Effector memory CD4-positive, alpha-beta T cell (primary cell): Measurements from ENCODE around the gene IDS.
"Not testable (repeated sequence)": the region's sequence is repeated elsewhere in the genome, so short reads cannot be mapped to it uniquely, and the experiment has no call there.

Source experiments
- DNase-seq, 3 donors: peaks; one replicate each; pipeline ENCODE4 v3.0.0-alpha.2; 2020
- H3K27ac ChIP-seq: 2 replicates; pipeline ENCODE4 v1.7.0; 2013; ENCODE audit warnings: mild to moderate bottlenecking, low read length, moderate library complexity; ENCODE audit not compliant: insufficient read depth, poor library complexity, severe bottlenecking
- H3K27me3 ChIP-seq: replicated peaks from 2 replicates; pipeline ENCODE4 v1.7.0; 2013; ENCODE audit warnings: mild to moderate bottlenecking, low read length; ENCODE audit not compliant: insufficient read depth, control insufficient read depth, poor library complexity, severe bottlenecking
- H3K36me3 ChIP-seq: 2 replicates; pipeline ENCODE4 v1.7.0; 2013; ENCODE audit warnings: mild to moderate bottlenecking, low read length, moderate library complexity; ENCODE audit not compliant: control insufficient read depth, insufficient read depth
- H3K4me1 ChIP-seq: 2 replicates; pipeline ENCODE4 v1.7.0; 2013; ENCODE audit warnings: low read length, mild to moderate bottlenecking; ENCODE audit not compliant: control insufficient read depth, insufficient read depth, poor library complexity, severe bottlenecking
- H3K4me3 ChIP-seq: 2 replicates; pipeline ENCODE4 v1.7.0; 2013; ENCODE audit warnings: low read length, low read depth, mild to moderate bottlenecking; ENCODE audit not compliant: insufficient read depth, poor library complexity, severe bottlenecking
- H3K9me3 ChIP-seq: 2 replicates; pipeline ENCODE4 v1.7.0; 2013; ENCODE audit warnings: mild to moderate bottlenecking, low read length, moderate library complexity; ENCODE audit not compliant: control insufficient read depth

The IDS gene

GRCh38 chrX:149488411-149489052 is 16.6 kb downstream of the IDS start:
- not testable (repeated sequence) for DNase-seq, H3K4me1 ChIP-seq, H3K27me3 ChIP-seq, H3K9me3 ChIP-seq, H3K27ac ChIP-seq, H3K4me3 ChIP-seq
- peaks cover 69% of the 10 kb centered on the region for H3K36me3 ChIP-seq

DNA sequence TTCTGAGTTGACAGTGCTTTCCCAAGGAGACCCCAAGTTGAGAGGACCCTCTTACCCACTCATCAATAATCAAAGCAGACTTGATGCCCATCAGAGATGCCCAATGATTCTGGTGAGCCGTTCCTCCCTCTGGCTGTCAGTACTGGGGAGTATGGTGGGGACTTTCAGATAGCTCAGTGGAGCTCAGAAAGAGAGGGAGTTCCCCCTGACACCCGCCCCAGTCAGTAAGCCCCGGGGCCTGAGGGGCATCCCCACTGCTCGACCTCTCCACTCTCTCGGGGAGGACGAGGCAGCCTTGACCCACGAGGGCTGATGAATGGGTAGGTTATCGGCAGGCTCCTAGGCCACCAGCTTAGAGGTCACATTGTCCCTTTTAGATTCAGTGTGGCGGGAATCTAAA is 17.1 kb downstream of the IDS start:
- not testable (repeated sequence) for H3K4me3 ChIP-seq, H3K27me3 ChIP-seq, H3K9me3 ChIP-seq, H3K4me1 ChIP-seq, DNase-seq, H3K27ac ChIP-seq
- H3K36me3 ChIP-seq: peaks cover 70% of the 10 kb centered on the region

DNA sequence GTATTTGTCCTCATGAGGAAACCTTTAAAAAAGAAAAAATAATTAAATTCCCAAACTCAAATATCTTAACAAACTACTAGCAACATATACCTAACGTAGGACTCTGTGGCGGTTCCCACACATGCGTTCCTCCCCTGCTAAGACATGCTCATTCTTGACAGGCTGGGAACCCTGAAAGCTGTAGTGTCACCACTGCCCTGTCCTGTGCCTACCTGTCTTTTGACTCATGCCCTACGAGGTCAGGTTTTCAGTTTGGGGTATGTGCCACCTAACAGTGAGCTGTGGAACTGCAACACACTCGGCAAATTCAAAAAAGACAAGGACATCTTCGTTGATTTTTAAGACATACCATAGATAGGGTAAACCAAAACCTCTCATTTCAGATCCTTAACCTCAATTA is 17.8 kb downstream of the IDS start:
- DNase-seq: no peak
- peaks cover 67% of the 10 kb centered on the region for H3K36me3 ChIP-seq
- H3K4me1 ChIP-seq: no peaks in the 10 kb centered on the region
- H3K27ac ChIP-seq: no peak overlapping the region
- H3K4me3 ChIP-seq: no peak overlapping the region
- no peaks in the 10 kb centered on the region for H3K27me3 ChIP-seq
- H3K9me3 ChIP-seq: no peaks in the 10 kb centered on the region

GRCh38 chrX:149476513-149476912 is 28.6 kb downstream of the IDS start:
- no peak overlapping the region for H3K4me3 ChIP-seq
- H3K27me3 ChIP-seq: no peaks in the 10 kb centered on the region
- H3K27ac ChIP-seq: no peak overlapping the region
- H3K36me3 ChIP-seq: peaks cover 8% of the 10 kb centered on the region
- H3K4me1 ChIP-seq: no peaks in the 10 kb centered on the region
- DNase-seq: no peak
- H3K9me3 ChIP-seq: no peaks in the 10 kb centered on the region

DNA sequence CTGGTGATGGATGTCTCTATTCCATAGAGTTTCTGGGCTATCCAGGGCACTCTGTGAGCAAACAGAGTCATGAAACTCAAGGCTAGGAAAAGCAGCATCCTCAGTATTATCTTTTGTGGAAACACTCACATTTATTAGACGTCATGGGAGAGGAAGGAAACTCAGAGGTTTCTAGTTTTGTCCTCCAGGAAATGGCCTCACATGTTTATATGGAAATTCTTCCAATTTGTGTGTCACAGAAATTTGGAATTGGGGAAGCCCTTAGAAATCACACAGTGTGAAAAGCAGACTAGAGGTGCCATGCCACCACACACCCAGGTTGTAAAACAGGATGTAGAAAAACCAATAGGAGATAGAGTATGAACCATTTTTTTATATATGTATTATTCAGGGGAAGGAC is 31.1 kb downstream of the IDS start:
- H3K36me3 ChIP-seq: no peaks in the 10 kb centered on the region
- no peak overlapping the region for H3K4me3 ChIP-seq
- no peaks in the 10 kb centered on the region for H3K27me3 ChIP-seq
- no peaks in the 10 kb centered on the region for H3K9me3 ChIP-seq
- no peak overlapping the region for H3K27ac ChIP-seq
- no peak for DNase-seq
- H3K4me1 ChIP-seq: no peaks in the 10 kb centered on the region

DNA sequence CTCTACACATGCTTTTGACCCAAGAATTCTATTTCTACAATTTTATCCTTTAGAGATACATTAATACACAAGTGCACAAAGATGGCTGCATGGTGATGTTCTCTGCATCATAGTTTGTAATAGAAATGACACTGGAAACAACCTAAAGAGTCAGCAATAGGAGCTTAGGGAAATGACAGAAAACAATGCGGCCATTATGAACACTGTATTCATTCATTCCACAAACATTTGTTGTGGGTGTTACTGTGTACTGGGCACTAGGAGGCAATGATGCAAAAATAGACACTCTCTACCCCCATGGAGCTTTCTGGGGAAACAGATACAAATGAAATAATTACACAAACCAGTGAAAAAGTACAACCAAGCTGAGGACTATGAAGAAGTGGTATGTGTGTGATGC is 32.0 kb downstream of the IDS start:
- H3K27me3 ChIP-seq: no peaks in the 10 kb centered on the region
- H3K9me3 ChIP-seq: no peaks in the 10 kb centered on the region
- no peak overlapping the region for H3K4me3 ChIP-seq
- H3K27ac ChIP-seq: no peak overlapping the region
- no peaks in the 10 kb centered on the region for H3K4me1 ChIP-seq
- no peak for DNase-seq
- H3K36me3 ChIP-seq: no peaks in the 10 kb centered on the region

- Histone ChIP-seq H3K4me3 (no peak overlapping the region), H3K4me1 (no peaks in the 10 kb centered on the region), H3K9me3 (no peaks in the 10 kb centered on the region), H3K27me3 (no peaks in the 10 kb centered on the region), H3K27ac (no peak overlapping the region), H3K36me3 (no peaks in the 10 kb centered on the region)
- no peak for DNase-seq
Observed at GRCh38 chrX:149472625-149473024, 32.5 kb downstream of the IDS start.

DNA sequence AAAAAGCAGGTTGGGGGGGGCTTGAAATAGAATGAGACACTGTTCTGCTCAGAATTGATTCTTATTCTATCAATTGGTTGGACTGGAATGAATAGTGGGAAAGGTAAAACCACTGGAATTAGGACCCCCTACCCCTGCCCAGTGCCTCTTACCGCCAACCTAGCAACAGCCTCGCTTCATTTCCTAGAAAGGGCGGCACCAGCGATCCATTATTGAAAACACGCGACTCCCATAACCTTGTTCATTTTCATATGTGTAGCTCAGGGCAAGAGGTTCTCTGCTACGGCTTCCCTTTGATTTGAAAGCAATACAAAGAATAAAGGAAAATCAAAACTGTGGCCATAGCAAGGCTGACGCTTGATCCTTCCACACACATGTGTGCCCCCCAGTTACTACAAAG is 33.7 kb downstream of the IDS start:
- DNase-seq: no peak
- Histone ChIP-seq H3K27me3 (no peaks in the 10 kb centered on the region), H3K27ac (no peak overlapping the region), H3K36me3 (no peaks in the 10 kb centered on the region), H3K9me3 (no peaks in the 10 kb centered on the region), H3K4me3 (no peak overlapping the region), H3K4me1 (no peaks in the 10 kb centered on the region)

DNA sequence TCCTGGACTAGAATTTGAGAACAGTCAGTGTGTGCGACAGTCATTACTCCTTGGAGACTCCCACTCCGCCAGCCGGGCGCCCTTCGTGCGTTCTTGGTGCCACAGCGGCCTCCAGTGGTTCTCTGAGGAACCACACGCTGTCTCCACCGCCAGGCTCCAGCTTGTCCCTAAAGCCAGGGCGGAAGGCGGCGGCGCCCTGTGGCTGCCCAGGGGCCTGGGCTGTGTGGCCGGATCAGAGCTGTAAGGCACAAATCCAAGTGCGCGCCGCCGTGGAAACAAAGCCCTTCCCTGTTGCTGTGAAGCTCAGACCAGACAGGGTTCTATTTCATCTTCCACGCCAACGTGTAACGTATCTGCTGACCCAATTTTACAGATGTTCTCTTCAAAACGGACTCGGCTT is 34.2 kb downstream of the IDS start:
- no peak overlapping the region for H3K4me3 ChIP-seq
- no peaks in the 10 kb centered on the region for H3K4me1 ChIP-seq
- H3K27ac ChIP-seq: no peak overlapping the region
- no peaks in the 10 kb centered on the region for H3K36me3 ChIP-seq
- no peaks in the 10 kb centered on the region for H3K9me3 ChIP-seq
- no peaks in the 10 kb centered on the region for H3K27me3 ChIP-seq
- DNase-seq: peak; percentile 21 to 33 (median 30)

DNA sequence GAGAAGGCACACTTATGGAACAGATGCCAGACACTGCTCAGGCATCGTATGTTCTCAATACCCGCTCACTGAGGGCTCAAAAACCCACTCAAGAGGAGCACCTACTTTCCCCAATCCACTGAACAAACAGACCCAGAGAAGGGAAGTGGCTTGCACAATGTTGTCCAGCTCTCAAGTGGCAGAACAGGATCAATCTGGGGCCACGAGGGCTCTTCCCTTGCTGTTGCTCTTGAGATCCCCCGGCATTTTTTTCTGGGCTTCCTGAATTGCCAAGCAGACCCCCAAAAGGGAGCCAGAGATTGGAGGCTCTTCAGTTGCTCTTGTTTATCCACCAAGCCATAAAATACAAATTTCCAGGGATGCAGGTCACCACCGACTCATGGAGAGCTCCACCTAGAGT is 35.7 kb downstream of the IDS start:
- Histone ChIP-seq H3K36me3 (no peaks in the 10 kb centered on the region), H3K4me1 (no peaks in the 10 kb centered on the region), H3K27ac (no peak overlapping the region), H3K9me3 (no peaks in the 10 kb centered on the region), H3K4me3 (no peak overlapping the region), H3K27me3 (no peaks in the 10 kb centered on the region)
- no peak for DNase-seq
